Brain microvascular endothelial cell (primary cell): Measurements from ENCODE around the gene CD1C.
"Not testable (repeated sequence)": the region's sequence is repeated elsewhere in the genome, so short reads cannot be mapped to it uniquely, and the experiment has no call there.

Experiments
- DNase-seq: peaks from one replicate; pipeline ENCODE4 v3.0.0-alpha.2; 2020
- H3K27ac ChIP-seq: fragments of 250-450 bp; sonication (Bioruptor Pico); 2 replicates; pipeline ENCODE4 v1.5.1; 2020; ENCODE audit warnings: mild to moderate bottlenecking, moderate library complexity
- H3K27me3 ChIP-seq: fragments of 250-450 bp; sonication (Bioruptor Pico); replicated peaks from 2 replicates; pipeline ENCODE4 v1.5.1; 2020; ENCODE audit warnings: mild to moderate bottlenecking
- H3K36me3 ChIP-seq: fragments of 250-450 bp; sonication (Bioruptor Pico); replicated peaks from 2 replicates; pipeline ENCODE4 v1.5.1; 2020; ENCODE audit warnings: mild to moderate bottlenecking
- H3K4me3 ChIP-seq: 2 replicates; pipeline ENCODE4 v1.5.1; 2011; ENCODE audit warnings: low read depth, mild to moderate bottlenecking, control low read depth, low read length, moderate library complexity
- CTCF ChIP-seq: IDR thresholded peaks from 2 replicates; pipeline ENCODE4 v1.5.1; 2011; ENCODE audit warnings: low read depth, mild to moderate bottlenecking, moderate library complexity, low read length, control low read depth, inconsistent platforms; ENCODE audit errors: missing control alignments
- in situ Hi-C: cut with HindIII; loops from 2 replicates; pipeline ENCODE4 v1.10.0; 2017; ENCODE audit warnings: low sequenced_read_pairs, low pct_ligation_motif_present

Gene CD1C

GRCh38 chr1:158255656-158256055 is 34.1 kb upstream of the CD1C start:
- H3K27me3 ChIP-seq = no peaks in the 10 kb centered on the region
- no peak for TF ChIP-seq CTCF
- H3K36me3 ChIP-seq = no peaks in the 10 kb centered on the region
- H3K4me3 ChIP-seq = no peak overlapping the region
- DNase-seq = no peak
- in situ Hi-C loops = no loop called here
- H3K27ac ChIP-seq = no peak overlapping the region

GRCh38 chr1:158256747-158257146 is 33.0 kb upstream of the CD1C start:
- H3K27ac ChIP-seq, H3K4me3 ChIP-seq, H3K27me3 ChIP-seq, H3K36me3 ChIP-seq, in situ Hi-C loops, DNase-seq: not testable (repeated sequence)

- H3K27ac ChIP-seq = no peak overlapping the region
- in situ Hi-C loops = no loop called here
- no peak for DNase-seq
- no peaks in the 10 kb centered on the region for H3K27me3 ChIP-seq
- no peak overlapping the region for H3K4me3 ChIP-seq
- H3K36me3 ChIP-seq = no peaks in the 10 kb centered on the region
- no peak for TF ChIP-seq CTCF
Observed at GRCh38 chr1:158257888-158258287, 31.8 kb upstream of the CD1C start.

GRCh38 chr1:158259117-158259516 is 30.6 kb upstream of the CD1C start:
- H3K27me3 ChIP-seq = no peaks in the 10 kb centered on the region
- DNase-seq = no peak
- in situ Hi-C loops = no loop called here
- H3K36me3 ChIP-seq = no peaks in the 10 kb centered on the region
- TF ChIP-seq CTCF = no peak
- H3K27ac ChIP-seq = no peak overlapping the region
- H3K4me3 ChIP-seq = no peak overlapping the region

- H3K36me3 ChIP-seq = no peaks in the 10 kb centered on the region
- no peak overlapping the region for H3K27ac ChIP-seq
- H3K4me3 ChIP-seq = no peak overlapping the region
- in situ Hi-C loops = no loop called here
- no peak for TF ChIP-seq CTCF
- DNase-seq = no peak
- H3K27me3 ChIP-seq = no peaks in the 10 kb centered on the region
Observed at GRCh38 chr1:158272681-158273080, 17.0 kb upstream of the CD1C start.

GRCh38 chr1:158274797-158275196 is 14.9 kb upstream of the CD1C start:
- in situ Hi-C loops = no loop called here
- H3K27me3 ChIP-seq = no peaks in the 10 kb centered on the region
- H3K4me3 ChIP-seq = no peak overlapping the region
- TF ChIP-seq CTCF = no peak
- no peak overlapping the region for H3K27ac ChIP-seq
- no peak for DNase-seq
- no peaks in the 10 kb centered on the region for H3K36me3 ChIP-seq

GRCh38 chr1:158282421-158282820 is 7.3 kb upstream of the CD1C start:
- H3K36me3 ChIP-seq, in situ Hi-C loops, H3K27me3 ChIP-seq, H3K4me3 ChIP-seq, DNase-seq, H3K27ac ChIP-seq: not testable (repeated sequence)
